HG03139 (cell line): ENCODE results near the gene MUC5AC.
"Not testable (repeated sequence)": the region's sequence is repeated elsewhere in the genome, so short reads cannot be mapped to it uniquely, and the experiment has no call there.

Experiments used
- ATAC-seq: cut with Tn5 transposase; IDR thresholded peaks from one replicate; pipeline ENCODE4 v1.9.1; 2021; ENCODE audit not compliant: unreplicated experiment

MUC5AC gene

DNA sequence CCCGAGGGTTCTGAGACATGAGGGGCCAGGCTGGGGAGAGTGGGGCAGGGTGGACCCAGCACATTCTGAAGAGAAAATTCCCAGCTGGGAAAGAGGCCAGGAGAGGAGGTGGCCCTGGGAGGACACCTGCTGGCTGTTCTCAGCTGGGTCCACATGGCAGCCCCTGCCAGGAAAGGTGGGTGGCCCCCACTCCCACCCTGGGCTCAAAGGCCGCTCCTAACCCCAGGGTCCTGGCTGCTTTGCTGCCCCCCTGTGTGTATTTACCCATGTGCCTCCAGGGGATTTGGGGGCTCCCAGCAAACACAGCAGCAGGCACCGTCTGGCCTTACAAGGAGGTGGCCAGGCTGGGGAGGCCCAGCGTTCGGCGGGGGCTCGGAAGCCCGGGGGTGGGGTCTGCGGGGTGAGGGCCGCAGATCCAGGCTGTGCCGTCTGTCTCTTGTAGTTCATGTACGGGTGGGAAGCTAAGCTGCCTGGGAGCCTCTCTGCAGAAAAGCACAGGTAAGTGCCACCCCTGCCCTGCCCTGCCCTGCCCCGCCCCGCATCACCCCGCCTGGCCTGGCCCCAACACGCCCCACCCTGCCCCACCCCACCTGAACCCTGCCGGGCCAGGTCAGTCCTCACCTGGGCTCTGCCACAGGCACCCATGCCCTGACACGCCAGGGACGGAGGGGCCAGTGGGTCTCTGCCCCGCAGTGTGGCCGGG lies 75.7 kb downstream of the MUC5AC start:
- ATAC-seq: no peak

DNA sequence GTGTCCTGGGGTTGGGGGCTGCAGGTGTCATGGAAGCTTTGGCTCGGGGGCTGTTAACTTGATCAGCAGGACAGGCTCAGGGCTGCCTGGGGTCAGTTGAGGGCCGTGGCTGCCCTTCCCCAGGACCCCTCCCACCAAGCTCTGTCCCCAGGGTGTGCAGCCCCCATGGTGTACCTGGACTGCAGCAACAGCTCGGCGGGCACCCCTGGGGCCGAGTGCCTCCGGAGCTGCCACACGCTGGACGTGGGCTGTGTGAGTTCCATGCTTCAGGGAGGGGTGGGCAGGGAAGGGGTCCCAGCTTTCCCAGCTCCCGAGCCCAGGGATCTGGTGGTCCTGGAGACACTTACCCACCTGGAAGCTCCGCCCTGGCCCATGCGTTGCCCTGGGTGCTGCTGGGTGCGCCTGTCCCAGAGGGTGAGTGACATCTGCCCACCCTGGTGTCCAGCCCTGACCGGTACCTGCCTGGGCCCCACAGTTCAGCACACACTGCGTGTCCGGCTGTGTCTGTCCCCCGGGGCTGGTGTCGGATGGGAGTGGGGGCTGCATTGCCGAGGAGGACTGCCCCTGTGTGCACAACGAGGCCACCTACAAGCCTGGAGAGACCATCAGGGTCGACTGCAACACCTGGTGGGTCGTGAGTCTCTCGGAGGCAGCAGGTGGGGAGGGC lies 76.4 kb downstream of the MUC5AC start:
- no peak for ATAC-seq

DNA sequence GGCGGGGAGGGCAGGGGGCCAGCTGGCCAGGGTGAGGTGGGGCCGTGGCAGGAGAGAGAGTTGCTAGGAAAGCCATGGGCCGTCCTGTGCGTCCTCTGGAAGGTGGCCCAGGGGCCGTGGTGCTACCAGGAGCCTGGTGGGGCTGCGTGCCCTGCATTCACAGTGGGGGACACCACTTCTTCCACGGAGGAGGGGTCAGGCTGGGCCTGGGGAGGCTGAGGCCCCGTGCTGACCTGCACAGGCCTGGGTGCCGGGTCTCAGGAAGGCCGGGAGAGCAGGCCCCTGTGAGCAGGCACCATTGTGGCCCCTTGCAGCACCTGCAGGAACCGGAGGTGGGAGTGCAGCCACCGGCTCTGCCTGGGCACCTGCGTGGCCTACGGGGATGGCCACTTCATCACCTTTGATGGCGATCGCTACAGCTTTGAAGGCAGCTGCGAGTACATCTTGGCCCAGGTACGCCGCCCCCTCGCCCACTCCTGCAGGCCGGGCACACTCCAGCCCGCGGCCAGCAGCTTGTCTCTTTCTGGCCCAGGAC lies 77.1 kb downstream of the MUC5AC start:
- no peak for ATAC-seq

DNA sequence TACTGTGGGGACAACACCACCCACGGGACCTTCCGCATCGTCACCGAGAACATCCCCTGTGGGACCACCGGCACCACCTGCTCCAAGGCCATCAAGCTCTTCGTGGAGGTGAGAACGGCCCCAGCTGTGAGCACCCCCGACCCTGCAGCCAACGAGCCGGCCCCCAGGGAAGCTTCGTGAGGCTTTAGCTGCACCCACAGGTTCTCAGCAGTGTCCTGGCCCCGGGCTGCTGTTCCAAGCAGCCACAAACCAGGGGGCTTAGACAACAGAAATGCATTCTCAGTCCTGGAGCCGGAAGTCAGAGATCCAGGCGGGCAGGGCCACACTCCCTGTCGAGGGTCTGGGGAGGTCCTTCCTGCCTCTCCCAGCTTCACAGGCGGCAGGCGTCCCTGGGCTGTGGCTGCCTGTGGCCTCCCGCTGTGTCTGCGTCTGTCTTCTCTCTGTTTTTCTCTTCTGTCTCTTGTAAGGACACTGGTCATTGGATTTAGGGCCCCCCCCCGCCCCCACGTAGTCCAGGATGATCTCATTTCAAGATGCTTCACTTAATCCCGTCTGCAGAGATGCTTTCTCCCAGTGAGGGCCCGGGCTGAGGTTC lies 77.7 kb downstream of the MUC5AC start:
- no peak for ATAC-seq

DNA sequence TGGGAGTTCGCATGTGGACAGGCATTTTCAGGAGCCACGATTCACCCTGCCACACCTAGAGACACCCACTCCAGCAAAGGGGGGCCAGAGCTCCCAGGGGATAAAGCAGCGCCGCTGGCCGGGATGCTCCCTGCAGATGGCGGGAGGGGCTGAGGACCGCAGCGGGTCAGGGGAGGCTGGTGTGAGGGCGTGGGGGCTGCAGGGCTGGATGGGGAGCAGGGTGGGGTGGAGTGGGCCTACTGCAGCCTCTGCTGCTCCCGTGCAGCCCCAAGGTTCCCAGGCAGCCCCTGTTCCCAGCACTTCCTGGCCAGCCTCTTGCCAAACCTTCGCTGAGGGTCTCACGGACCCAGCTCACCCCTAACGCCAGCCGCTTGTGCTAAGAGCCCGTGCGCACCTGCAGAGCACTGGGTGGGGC lies 78.2 kb downstream of the MUC5AC start:
- no peak for ATAC-seq

DNA sequence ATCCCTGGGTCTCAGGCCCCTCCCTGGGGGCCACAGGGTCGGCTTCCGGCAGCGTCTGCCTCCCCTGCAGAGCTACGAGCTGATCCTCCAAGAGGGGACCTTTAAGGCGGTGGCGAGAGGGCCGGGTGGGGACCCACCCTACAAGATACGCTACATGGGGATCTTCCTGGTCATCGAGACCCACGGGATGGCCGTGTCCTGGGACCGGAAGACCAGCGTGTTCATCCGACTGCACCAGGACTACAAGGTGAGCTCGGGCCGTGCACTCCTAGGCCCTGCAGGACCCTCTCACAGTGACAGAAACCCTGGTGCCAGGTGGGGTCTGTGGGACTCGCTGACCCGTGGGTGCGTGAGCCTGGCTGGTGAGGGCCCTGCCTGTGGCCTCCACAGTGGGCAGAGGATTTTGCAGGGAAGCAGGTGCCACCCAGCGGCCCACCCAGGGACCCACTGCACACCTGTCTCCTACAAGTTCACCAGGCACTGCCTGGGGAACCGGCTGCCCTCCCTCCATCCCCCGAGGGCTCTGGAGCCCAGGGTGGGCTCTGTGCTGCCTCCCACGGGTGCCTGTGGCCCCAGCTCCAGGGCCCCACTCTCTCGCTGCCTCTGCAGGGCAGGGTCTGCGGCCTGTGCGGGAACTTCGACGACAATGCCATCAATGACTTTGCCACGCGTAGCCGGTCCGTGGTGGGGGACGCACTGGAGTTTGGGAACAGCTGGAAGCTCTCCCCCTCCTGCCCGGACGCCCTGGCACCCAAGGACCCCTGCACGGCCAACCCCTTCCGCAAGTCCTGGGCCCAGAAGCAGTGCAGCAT lies 78.8 kb downstream of the MUC5AC start:
- ATAC-seq: no peak

DNA sequence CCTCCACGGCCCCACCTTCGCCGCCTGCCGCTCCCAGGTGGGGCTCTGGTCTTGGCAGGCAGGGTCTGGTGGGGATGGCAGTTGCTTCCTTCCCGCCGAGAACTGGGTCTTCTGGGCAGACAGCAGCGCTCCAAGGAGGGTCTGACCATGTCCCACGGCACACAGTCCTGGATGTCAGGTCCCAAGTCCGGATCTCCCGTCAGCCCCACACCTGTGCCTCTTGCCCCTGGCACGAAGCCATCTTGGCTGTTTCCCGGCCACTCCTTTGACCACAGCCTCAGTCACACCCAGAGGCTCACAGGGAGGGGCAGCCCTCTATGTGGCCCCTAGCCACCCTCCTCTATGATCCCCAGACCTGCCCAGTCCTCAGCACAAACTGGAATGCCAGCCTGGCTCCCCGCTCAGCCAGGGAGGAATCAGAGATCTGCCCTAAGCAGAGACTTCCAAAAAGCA lies 79.4 kb downstream of the MUC5AC start:
- ATAC-seq: no peak

DNA sequence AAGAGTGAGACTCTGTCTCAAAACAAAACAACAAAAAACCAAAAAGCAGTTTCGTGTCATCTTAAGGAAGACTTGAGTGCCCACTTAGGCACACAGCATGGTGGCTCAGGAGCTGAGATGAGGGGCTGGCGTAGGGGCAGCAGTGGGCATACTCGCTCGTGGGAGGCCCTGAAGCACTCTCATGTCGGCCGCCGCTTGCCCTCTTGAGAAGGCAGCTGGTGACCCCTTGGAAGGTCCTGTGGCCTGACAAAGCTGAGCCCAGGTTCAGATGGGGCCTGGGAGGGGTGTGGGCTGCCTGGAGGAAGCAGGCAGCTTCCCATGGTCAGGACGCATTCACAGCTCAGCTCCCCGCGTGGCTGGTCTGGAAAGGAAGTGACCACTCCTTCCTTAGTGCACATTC lies 80.1 kb downstream of the MUC5AC start:
- ATAC-seq: no peak

DNA sequence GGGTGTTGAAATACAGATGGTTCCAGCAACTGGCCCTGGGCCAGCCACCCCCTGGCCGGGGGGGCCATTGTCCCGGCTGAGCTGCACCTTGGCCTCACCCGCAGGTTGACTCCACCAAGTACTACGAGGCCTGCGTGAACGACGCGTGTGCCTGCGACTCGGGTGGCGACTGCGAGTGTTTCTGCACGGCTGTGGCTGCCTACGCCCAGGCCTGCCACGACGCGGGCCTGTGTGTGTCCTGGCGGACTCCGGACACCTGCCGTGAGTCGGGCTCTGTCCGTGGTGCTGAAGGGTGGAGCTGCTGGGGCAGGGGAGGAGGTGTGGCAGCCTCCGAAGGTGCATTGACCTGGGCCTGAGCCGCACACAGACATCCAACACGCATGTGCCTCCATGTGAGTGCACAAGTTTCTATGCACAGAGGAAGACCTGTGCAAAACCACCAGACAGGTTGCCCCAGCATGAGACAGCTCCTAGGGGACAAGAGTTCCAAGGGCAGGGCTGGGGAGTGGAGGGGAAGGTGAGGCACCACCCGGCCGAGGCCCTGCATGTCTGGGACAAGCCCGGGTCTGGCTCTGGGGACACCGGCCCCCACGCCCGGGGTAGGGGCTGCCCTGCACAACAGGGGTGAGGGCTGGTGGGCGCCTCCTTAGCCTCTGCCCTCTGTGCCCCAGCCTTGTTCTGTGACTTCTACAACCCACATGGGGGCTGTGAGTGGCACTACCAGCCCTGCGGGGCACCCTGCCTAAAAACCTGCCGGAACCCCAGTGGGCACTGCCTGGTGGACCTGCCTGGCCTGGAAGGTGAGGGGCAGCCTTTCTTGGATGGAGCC lies 81.2 kb downstream of the MUC5AC start:
- no peak for ATAC-seq

DNA sequence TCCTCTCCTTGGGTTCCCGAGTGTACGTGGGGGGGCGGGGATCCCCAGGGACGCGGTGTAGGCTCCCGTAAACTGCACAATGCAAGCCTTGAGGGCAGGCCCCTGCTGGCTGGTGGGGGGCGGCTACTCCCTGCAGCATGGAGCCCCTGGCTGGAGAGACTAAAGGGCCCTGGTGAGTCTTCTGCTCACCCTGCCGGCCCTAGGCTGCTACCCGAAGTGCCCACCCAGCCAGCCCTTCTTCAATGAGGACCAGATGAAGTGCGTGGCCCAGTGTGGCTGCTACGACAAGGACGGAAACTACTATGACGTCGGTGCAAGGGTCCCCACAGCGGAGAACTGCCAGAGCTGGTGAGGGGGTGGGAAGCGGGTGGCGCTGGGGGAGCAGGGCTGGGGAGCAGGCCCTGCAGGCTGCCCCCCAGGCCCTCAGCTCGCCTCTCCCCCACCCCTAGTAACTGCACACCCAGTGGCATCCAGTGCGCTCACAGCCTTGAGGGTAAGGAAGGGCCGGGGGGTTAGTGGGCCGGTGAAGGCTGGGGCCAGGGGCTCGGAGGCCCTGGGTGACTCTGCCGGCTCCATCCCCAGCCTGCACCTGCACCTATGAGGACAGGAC lies 81.9 kb downstream of the MUC5AC start:
- ATAC-seq: no peak

DNA sequence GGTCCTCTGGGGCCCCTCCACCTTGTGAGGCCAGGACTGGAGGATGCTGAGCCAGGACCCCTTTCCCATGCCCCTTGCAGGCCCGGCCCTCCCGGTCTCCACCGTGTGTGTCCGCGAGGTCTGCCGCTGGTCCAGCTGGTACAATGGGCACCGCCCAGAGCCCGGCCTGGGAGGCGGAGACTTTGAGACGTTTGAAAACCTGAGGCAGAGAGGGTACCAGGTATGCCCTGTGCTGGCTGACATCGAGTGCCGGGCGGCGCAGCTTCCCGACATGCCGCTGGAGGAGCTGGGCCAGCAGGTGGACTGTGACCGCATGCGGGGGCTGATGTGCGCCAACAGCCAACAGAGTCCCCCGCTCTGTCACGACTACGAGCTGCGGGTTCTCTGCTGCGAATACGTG lies 83.0 kb downstream of the MUC5AC start:
- no peak for ATAC-seq

DNA sequence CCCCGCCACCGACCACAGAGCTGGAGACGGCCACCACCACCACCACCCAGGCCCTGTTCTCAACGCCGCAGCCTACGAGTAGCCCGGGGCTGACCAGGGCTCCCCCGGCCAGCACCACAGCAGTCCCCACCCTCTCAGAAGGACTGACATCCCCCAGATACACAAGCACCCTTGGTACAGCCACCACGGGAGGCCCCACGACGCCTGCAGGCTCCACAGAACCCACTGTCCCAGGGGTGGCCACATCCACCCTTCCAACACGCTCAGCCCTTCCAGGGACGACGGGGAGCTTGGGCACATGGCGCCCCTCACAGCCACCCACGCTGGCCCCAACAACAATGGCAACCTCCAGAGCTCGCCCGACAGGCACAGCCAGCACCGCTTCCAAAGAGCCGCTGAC lies 84.0 kb downstream of the MUC5AC start:
- ATAC-seq: no peak

DNA sequence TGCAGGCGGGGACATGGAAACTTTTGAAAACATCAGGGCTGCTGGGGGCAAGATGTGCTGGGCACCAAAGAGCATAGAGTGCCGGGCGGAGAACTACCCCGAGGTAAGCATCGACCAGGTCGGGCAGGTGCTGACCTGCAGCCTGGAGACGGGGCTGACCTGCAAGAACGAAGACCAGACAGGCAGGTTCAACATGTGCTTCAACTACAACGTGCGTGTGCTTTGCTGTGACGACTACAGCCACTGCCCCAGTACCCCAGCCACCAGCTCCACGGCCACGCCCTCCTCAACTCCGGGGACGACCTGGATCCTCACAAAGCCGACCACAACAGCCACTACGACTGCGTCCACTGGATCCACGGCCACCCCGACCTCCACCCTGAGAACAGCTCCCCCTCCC lies 84.5 kb downstream of the MUC5AC start:
- ATAC-seq: no peak

DNA sequence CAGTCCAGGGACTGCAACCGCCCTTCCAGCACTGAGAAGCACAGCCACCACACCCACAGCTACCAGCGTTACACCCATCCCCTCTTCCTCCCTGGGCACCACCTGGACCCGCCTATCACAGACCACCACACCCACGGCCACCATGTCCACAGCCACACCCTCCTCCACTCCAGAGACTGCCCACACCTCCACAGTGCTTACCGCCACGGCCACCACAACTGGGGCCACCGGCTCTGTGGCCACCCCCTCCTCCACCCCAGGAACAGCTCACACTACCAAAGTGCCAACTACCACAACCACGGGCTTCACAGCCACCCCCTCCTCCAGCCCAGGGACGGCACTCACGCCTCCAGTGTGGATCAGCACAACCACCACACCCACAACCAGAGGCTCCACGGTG lies 85.0 kb downstream of the MUC5AC start:
- ATAC-seq: not testable (repeated sequence)

DNA sequence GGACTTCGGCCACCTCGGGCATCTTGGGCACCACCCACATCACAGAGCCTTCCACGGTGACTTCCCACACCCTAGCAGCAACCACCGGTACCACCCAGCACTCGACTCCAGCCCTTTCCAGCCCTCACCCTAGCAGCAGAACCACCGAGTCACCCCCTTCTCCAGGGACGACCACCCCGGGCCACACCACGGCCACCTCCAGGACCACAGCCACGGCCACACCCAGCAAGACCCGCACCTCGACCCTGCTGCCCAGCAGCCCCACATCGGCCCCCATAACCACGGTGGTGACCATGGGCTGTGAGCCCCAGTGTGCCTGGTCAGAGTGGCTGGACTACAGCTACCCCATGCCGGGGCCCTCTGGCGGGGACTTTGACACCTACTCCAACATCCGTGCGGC lies 85.8 kb downstream of the MUC5AC start:
- not testable (repeated sequence) for ATAC-seq

DNA sequence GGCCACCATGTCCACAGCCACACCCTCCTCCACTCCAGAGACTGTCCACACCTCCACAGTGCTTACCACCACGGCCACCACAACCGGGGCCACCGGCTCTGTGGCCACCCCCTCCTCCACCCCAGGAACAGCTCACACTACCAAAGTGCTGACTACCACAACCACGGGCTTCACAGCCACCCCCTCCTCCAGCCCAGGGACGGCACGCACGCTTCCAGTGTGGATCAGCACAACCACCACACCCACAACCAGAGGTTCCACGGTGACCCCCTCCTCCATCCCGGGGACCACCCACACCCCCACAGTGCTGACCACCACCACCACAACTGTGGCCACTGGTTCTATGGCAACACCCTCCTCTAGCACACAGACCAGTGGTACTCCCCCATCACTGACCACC lies 86.8 kb downstream of the MUC5AC start:
- not testable (repeated sequence) for ATAC-seq

DNA sequence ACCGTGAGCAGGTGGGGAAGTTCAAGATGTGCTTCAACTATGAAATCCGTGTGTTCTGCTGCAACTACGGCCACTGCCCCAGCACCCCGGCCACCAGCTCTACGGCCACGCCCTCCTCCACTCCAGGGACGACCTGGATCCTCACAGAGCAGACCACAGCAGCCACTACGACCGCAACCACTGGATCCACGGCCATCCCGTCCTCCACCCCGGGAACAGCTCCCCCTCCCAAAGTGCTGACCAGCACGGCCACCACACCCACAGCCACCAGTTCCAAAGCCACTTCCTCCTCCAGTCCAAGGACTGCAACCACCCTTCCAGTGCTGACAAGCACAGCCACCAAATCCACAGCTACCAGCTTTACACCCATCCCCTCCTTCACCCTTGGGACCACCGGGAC lies 88.0 kb downstream of the MUC5AC start:
- ATAC-seq: not testable (repeated sequence)

DNA sequence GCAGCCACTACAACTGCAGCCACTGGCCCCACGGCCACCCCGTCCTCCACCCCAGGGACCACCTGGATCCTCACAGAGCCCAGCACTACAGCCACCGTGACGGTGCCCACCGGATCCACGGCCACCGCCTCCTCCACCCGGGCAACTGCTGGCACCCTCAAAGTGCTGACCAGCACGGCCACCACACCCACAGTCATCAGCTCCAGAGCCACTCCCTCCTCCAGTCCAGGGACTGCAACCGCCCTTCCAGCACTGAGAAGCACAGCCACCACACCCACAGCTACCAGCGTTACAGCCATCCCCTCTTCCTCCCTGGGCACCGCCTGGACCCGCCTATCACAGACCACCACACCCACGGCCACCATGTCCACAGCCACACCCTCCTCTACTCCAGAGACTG lies 88.5 kb downstream of the MUC5AC start:
- not testable (repeated sequence) for ATAC-seq

DNA sequence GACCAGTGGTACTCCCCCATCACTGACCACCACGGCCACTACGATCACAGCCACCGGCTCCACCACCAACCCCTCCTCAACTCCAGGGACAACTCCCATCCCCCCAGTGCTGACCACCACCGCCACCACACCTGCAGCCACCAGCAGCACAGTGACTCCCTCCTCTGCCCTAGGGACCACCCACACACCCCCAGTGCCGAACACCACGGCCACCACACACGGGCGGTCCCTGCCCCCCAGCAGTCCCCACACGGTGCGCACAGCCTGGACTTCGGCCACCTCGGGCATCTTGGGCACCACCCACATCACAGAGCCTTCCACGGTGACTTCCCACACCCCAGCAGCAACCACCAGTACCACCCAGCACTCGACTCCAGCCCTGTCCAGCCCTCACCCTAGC lies 89.3 kb downstream of the MUC5AC start:
- not testable (repeated sequence) for ATAC-seq

DNA sequence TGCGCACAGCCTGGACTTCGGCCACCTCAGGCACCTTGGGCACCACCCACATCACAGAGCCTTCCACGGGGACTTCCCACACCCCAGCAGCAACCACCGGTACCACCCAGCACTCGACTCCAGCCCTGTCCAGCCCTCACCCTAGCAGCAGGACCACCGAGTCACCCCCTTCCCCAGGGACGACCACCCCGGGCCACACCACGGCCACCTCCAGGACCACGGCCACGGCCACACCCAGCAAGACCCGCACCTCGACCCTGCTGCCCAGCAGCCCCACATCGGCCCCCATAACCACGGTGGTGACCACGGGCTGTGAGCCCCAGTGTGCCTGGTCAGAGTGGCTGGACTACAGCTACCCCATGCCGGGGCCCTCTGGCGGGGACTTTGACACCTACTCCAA lies 91.2 kb downstream of the MUC5AC start:
- not testable (repeated sequence) for ATAC-seq
